Measurements from ENCODE around the gene SLC37A1. TPM values are rescaled to one million over a fixed set of nuclear protein-coding genes. Genes with fewer than 3 reads are reported as not detected.

The SLC37A1 gene
- total RNA-seq, 1 donor from 2014 or later: 60.2 TPM

DNA sequence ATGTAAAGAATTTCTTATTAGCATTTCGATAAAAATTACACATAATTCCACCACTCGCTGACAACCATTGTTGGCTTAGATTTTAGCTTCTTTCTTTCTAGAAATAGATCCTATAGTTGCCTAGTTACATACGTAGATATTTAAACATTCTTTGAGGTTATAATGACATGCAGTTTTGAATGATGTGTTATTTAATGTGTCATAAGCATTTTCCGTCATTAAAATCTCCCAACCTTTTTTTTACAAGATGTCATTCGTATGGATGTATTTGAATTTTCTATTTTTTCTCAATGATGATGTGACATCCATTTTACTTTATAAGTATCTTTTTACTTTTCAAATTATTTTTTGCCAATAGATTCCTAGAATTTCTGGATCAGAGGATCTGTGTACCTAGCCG lies 44.7 kb downstream of the SLC37A1 start:
- Mint-ChIP-seq H3K4me3 (ENCODE audit: low read depth) (no peak overlapping the region), H3K36me3 (ENCODE audit: insufficient read depth) (peaks cover 39% of the 10 kb centered on the region)

DNA sequence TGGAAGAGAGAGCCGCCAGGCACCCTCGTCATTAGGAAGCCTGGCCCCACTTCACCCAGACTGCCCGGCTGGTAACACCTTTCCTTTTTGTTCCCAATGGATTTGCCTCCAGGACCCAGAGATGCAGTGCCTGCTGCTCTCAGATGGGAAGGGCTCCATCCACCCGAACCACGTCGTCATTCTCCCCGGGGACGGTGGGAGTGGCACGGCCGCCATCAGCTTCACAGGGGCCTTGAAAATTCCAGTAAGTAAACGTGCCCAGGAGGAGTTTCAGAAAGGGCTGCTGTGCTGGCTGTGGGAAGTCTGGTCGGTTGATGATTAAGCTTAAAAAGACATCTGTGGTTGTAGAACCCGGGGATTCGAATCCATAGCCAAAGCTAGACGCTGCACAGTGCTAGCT lies 45.2 kb downstream of the SLC37A1 start:
- peaks cover 43% of the 10 kb centered on the region for H3K36me3 Mint-ChIP-seq (ENCODE audit: insufficient read depth)
- no peaks in the 10 kb centered on the region for H3K4me1 Mint-ChIP-seq (ENCODE audit: low read depth)
- H3K27me3 Mint-ChIP-seq: no peaks in the 10 kb centered on the region
- TF ChIP-seq, protein P1, sequence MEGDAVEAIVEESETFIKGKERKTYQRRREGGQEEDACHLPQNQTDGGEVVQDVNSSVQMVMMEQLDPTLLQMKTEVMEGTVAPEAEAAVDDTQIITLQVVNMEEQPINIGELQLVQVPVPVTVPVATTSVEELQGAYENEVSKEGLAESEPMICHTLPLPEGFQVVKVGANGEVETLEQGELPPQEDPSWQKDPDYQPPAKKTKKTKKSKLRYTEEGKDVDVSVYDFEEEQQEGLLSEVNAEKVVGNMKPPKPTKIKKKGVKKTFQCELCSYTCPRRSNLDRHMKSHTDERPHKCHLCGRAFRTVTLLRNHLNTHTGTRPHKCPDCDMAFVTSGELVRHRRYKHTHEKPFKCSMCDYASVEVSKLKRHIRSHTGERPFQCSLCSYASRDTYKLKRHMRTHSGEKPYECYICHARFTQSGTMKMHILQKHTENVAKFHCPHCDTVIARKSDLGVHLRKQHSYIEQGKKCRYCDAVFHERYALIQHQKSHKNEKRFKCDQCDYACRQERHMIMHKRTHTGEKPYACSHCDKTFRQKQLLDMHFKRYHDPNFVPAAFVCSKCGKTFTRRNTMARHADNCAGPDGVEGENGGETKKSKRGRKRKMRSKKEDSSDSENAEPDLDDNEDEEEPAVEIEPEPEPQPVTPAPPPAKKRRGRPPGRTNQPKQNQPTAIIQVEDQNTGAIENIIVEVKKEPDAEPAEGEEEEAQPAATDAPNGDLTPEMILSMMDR (IDR thresholded peaks at IDR 0.05; ENCODE audit: unreplicated experiment): no peak
- no peak overlapping the region for H3K27ac Mint-ChIP-seq
- DNase-seq (ENCODE audit: low spot score, unreplicated experiment): no peak
- no peak overlapping the region for H3K4me3 Mint-ChIP-seq (ENCODE audit: low read depth)
- H3K9me3 Mint-ChIP-seq (ENCODE audit: low read depth): no peaks in the 10 kb centered on the region

More for the DNA sequence above, 44.7 kb downstream of the SLC37A1 start:
- Mint-ChIP-seq H3K27ac (no peak overlapping the region), H3K27me3 (no peaks in the 10 kb centered on the region), H3K4me1 (ENCODE audit: low read depth) (no peaks in the 10 kb centered on the region), H3K9me3 (ENCODE audit: low read depth) (no peaks in the 10 kb centered on the region)
- TF ChIP-seq, protein P1 (IDR thresholded peaks at IDR 0.05; ENCODE audit: unreplicated experiment): no peak
- no peak for DNase-seq (ENCODE audit: low spot score, unreplicated experiment)

DNA sequence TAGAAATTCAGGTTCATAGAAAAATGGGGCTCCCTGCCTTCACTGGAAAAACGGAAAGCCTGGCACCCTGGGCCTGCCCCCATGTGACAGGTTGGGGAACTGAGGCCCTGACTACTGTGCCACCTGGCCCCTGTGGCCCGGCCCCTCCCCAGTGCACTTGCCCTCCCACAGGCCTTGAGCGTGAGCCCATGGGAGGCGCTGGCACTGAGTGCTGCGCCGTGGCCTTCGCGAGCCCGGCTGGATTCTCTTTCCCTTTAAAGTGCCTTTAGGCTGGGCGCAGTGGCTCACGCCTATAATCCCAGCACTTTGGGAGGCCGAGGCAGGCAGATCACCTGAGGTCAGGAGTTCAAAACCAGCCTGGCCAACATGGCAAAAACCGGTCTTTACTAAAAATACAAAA lies 45.7 kb downstream of the SLC37A1 start:
- Mint-ChIP-seq H3K36me3 (ENCODE audit: insufficient read depth) (peaks cover 40% of the 10 kb centered on the region), H3K4me1 (ENCODE audit: low read depth) (no peaks in the 10 kb centered on the region), H3K27ac (no peak overlapping the region), H3K27me3 (no peaks in the 10 kb centered on the region), H3K4me3 (ENCODE audit: low read depth) (no peak overlapping the region), H3K9me3 (ENCODE audit: low read depth) (no peaks in the 10 kb centered on the region)
- DNase-seq (ENCODE audit: low spot score, unreplicated experiment): no peak
- TF ChIP-seq, protein P1 (IDR thresholded peaks at IDR 0.05; ENCODE audit: unreplicated experiment): no peak

DNA sequence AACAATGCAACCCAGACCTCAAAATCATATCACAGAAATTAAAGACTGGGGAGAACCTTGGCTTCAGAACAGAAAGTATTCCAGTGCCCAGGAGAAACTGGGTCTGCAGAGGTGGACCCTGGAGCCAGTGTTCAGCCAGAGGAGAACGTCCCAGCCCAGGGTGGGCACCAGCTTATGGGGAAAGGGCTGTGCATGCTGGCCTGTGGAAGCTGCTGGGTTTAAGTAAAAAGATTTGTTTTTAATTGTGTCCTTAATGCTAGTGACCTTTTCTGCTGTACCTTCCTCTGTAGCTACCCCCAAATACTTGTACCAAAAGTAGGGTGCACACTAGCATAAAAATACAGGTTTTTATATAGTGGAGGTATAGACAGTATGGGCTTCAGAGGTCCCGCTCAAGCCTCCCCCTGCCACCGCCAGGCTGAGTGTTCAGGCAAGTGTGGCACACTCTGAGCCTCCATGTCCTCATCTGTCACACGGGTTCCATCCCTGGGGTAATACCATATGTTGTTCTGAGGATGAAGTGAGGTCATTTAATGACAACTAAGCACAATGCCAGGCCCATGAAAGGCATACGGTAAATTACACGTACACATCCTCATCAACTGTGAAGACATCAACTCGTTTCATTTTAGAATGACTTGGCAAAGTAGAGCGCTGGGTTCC lies 47.0 kb downstream of the SLC37A1 start:
- DNase-seq (ENCODE audit: low spot score, unreplicated experiment): no peak
- H3K9me3 Mint-ChIP-seq (ENCODE audit: low read depth): no peaks in the 10 kb centered on the region
- H3K27ac Mint-ChIP-seq: no peak overlapping the region
- H3K4me3 Mint-ChIP-seq (ENCODE audit: low read depth): no peak overlapping the region
- peaks cover 41% of the 10 kb centered on the region for H3K36me3 Mint-ChIP-seq (ENCODE audit: insufficient read depth)
- no peaks in the 10 kb centered on the region for H3K4me1 Mint-ChIP-seq (ENCODE audit: low read depth)
- H3K27me3 Mint-ChIP-seq: no peaks in the 10 kb centered on the region
- TF ChIP-seq, protein P1 (IDR thresholded peaks at IDR 0.05; ENCODE audit: unreplicated experiment): no peak

DNA sequence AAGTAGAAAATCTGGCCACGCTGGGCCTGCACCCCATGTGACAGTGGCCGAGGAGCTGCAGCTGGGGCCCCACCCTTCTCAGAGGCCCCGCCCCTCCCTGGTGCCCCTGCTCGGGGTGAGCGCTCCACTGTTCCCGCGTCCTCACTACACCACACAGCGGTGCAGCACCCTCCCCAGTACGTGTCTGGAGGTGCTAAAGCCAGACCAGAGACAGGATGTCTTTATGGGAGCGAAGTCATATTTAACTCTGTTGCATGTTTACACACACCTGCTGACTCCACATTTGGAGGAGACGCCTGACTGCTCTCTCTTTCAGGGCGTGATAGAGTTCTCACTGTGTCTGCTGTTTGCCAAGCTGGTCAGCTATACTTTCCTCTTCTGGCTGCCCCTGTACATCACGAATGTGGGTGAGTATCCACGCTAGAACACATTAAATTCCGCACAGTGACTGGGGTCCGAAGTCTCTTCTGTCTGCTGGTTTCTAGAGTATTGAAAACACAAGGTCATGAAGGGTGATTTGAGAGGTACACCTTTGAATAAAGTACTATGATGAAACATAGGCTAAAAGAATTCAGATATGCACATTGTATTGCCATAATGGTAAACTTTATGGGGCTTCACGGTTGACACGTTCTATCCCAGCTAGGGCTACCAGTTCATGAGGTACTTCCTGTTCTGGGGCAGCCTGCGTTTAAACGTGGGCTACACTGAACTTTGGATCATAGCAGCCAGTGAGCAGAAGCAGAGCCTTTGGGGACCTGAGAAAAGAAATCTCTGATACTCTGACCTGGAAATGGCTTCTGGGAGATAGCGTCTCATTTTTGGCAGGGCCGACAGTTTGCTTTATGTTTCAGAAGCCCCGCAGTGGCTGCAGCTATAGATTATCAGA lies 48.4 kb downstream of the SLC37A1 start:
- H3K4me1 Mint-ChIP-seq (ENCODE audit: low read depth): no peaks in the 10 kb centered on the region
- H3K27ac Mint-ChIP-seq: no peak overlapping the region
- TF ChIP-seq, protein P1 (IDR thresholded peaks at IDR 0.05; ENCODE audit: unreplicated experiment): no peak
- DNase-seq (ENCODE audit: low spot score, unreplicated experiment): no peak
- peaks cover 40% of the 10 kb centered on the region for H3K36me3 Mint-ChIP-seq (ENCODE audit: insufficient read depth)
- no peak overlapping the region for H3K4me3 Mint-ChIP-seq (ENCODE audit: low read depth)
- no peaks in the 10 kb centered on the region for H3K27me3 Mint-ChIP-seq
- H3K9me3 Mint-ChIP-seq (ENCODE audit: low read depth): no peaks in the 10 kb centered on the region
